HEK293T (cell line): ENCODE measurements around the gene CDK5RAP2.

Experiments used
- CTCF ChIA-PET: fragments of 350-600 bp; formaldehyde crosslinking; extraction: SDS; loops from one replicate; lab custom pipeline; 2021; ENCODE audit warnings: antibody characterized with exemption, inconsistent platforms; lab: Yijun Ruan, JAX
- POLR2A ChIA-PET: fragments of 350-600 bp; formaldehyde crosslinking; extraction: SDS; loops from one replicate; lab custom pipeline; 2020; ENCODE audit warnings: antibody characterized with exemption, inconsistent platforms; lab: Yijun Ruan, JAX
- DNase-seq: peaks from one replicate; pipeline ENCODE4 v3.0.0; 2012; ENCODE audit warnings: mixed read lengths; ENCODE audit errors: extremely low spot score
- ARNT ChIP-seq: fragments of 450-650 bp; IDR thresholded peaks from 2 replicates; pipeline ENCODE4 v1.6.1; 2017; ENCODE audit warnings: mild to moderate bottlenecking
- BHLHE40 ChIP-seq: fragments of 450-650 bp; IDR thresholded peaks from 2 replicates; pipeline ENCODE4 v1.6.1; 2016; ENCODE audit warnings: mild to moderate bottlenecking, moderate library complexity, borderline replicate concordance
- CTBP1 ChIP-seq: fragments of 450-650 bp; IDR thresholded peaks from 2 replicates; pipeline ENCODE4 v1.6.1; 2016; ENCODE audit warnings: borderline replicate concordance
- ELF4 ChIP-seq: fragments of 450-650 bp; IDR thresholded peaks from 2 replicates; pipeline ENCODE4 v1.6.1; 2017; ENCODE audit warnings: antibody characterized with exemption
- FOXA1 ChIP-seq: fragments of 450-650 bp; IDR thresholded peaks from 2 replicates; pipeline ENCODE4 v1.6.1; 2016; ENCODE audit warnings: mild to moderate bottlenecking
- FOXK2 ChIP-seq: fragments of 450-650 bp; IDR thresholded peaks from 2 replicates; pipeline ENCODE4 v1.6.1; 2016; ENCODE audit warnings: mild to moderate bottlenecking
- FOXM1 ChIP-seq: fragments of 450-650 bp; IDR thresholded peaks from 2 replicates; pipeline ENCODE4 v1.6.1; 2017; ENCODE audit warnings: mild to moderate bottlenecking, borderline replicate concordance
- HDGF ChIP-seq: fragments of 450-650 bp; IDR thresholded peaks from 2 replicates; pipeline ENCODE4 v1.6.1; 2017; ENCODE audit warnings: antibody characterized with exemption, borderline replicate concordance
- L3MBTL2 ChIP-seq: fragments of 450-650 bp; conservative IDR thresholded peaks from 2 replicates; pipeline ENCODE4 v1.6.1; 2016; ENCODE audit warnings: mild to moderate bottlenecking
- LEF1 ChIP-seq: fragments of 450-650 bp; IDR thresholded peaks from 2 replicates; pipeline ENCODE4 v1.6.1; 2017; ENCODE audit warnings: mild to moderate bottlenecking, borderline replicate concordance
- NFRKB ChIP-seq: fragments of 450-650 bp; IDR thresholded peaks from 2 replicates; pipeline ENCODE4 v1.6.1; 2016; ENCODE audit warnings: mild to moderate bottlenecking, moderate library complexity
- PKNOX1 ChIP-seq: fragments of 450-650 bp; IDR thresholded peaks from 2 replicates; pipeline ENCODE4 v1.6.1; 2016
- SP1 ChIP-seq: fragments of 450-650 bp; IDR thresholded peaks from 2 replicates; pipeline ENCODE4 v1.6.1; 2017
- SUZ12 ChIP-seq: fragments of 450-650 bp; IDR thresholded peaks from 2 replicates; pipeline ENCODE4 v1.6.1; 2016; ENCODE audit warnings: mild to moderate bottlenecking
- TARDBP ChIP-seq: fragments of 450-650 bp; IDR thresholded peaks from 2 replicates; pipeline ENCODE4 v1.6.1; 2016
- ZNF384 ChIP-seq: fragments of 450-650 bp; IDR thresholded peaks from 2 replicates; pipeline ENCODE4 v1.6.1; 2016

Gene CDK5RAP2

GRCh38 chr9:120378680-120379079, 201.3 kb downstream of the CDK5RAP2 start:
- ChIA-PET POLR2A (no interaction called here), CTCF (no interaction called here)
- TF ChIP-seq PKNOX1: no peak
- TF ChIP-seq BHLHE40: no peak
- no peak for TF ChIP-seq ELF4
- no peak for TF ChIP-seq ARNT
- TF ChIP-seq SUZ12: no peak
- TF ChIP-seq SP1: no peak
- TF ChIP-seq NFRKB: no peak
- no peak for TF ChIP-seq LEF1
- TF ChIP-seq FOXA1: no peak
- TF ChIP-seq CTBP1: no peak
- no peak for TF ChIP-seq TARDBP
- TF ChIP-seq FOXM1: no peak
- TF ChIP-seq ZNF384: no peak
- no peak for TF ChIP-seq HDGF
- TF ChIP-seq L3MBTL2: no peak
- no peak for DNase-seq

GRCh38 chr9:120377268-120378159, 202.5 kb downstream of the CDK5RAP2 start:
- no peak for DNase-seq
- CTCF ChIA-PET: no interaction called here

GRCh38 chr9:120376101-120376500, 203.9 kb downstream of the CDK5RAP2 start:
- ChIA-PET CTCF (no interaction called here), POLR2A (no interaction called here)
- TF ChIP-seq NFRKB (no peak), LEF1 (no peak), SP1 (no peak), CTBP1 (no peak), L3MBTL2 (no peak), TARDBP (no peak), FOXK2 (no peak), ELF4 (no peak), SUZ12 (no peak), BHLHE40 (no peak), FOXA1 (no peak), ZNF384 (no peak), ARNT (no peak), PKNOX1 (no peak), FOXM1 (no peak), HDGF (no peak)
- no peak for DNase-seq

More at GRCh38 chr9:120377268-120378159, 202.5 kb downstream of the CDK5RAP2 start:
- POLR2A ChIA-PET: no interaction called here
- TF ChIP-seq CTBP1: no peak
- TF ChIP-seq LEF1: no peak
- no peak for TF ChIP-seq FOXA1
- no peak for TF ChIP-seq HDGF
- no peak for TF ChIP-seq FOXK2
- TF ChIP-seq TARDBP: no peak
- no peak for TF ChIP-seq SP1

GRCh38 chr9:120375316-120375715, 204.7 kb downstream of the CDK5RAP2 start:
- POLR2A ChIA-PET: no interaction called here
- TF ChIP-seq ZNF384 (no peak), SP1 (no peak), BHLHE40 (no peak), NFRKB (no peak), L3MBTL2 (no peak)
- CTCF ChIA-PET: interaction anchor here (0.7 kb wide), 1 partner anchor 846 kb away, joined by 3 read pairs; no protein-coding TSS in a partner anchor
- DNase-seq: no peak

GRCh38 chr9:120374817-120375216, 205.2 kb downstream of the CDK5RAP2 start:
- ChIA-PET CTCF (no interaction called here), POLR2A (no interaction called here)
- DNase-seq: no peak
- TF ChIP-seq ZNF384 (no peak), FOXK2 (no peak), CTBP1 (no peak), SP1 (no peak), FOXM1 (no peak), ARNT (no peak), ELF4 (no peak), NFRKB (no peak), LEF1 (no peak), BHLHE40 (no peak)

- ChIA-PET POLR2A (no interaction called here), CTCF (no interaction called here)
- TF ChIP-seq FOXA1: no peak
- no peak for TF ChIP-seq L3MBTL2
- no peak for TF ChIP-seq TARDBP
- TF ChIP-seq ZNF384: no peak
- no peak for TF ChIP-seq FOXK2
- no peak for TF ChIP-seq ARNT
- no peak for TF ChIP-seq ELF4
- no peak for TF ChIP-seq NFRKB
- no peak for TF ChIP-seq BHLHE40
- no peak for TF ChIP-seq FOXM1
- TF ChIP-seq PKNOX1: no peak
- no peak for TF ChIP-seq CTBP1
- no peak for TF ChIP-seq SUZ12
- no peak for TF ChIP-seq LEF1
- DNase-seq: no peak
These were observed 205.7 kb downstream of the CDK5RAP2 start for GRCh38 chr9:120374239-120374638.
